Panc1 (cell line): Measurements from ENCODE around the gene SCGB1D4. TPM values are rescaled to one million over a fixed set of nuclear protein-coding genes. Genes with fewer than 3 reads are reported as not detected.

Experiments
- ATAC-seq: fragments of 200-7000 bp; cut with Tn5 transposase; 2 replicates; pipeline ENCODE4 v1.9.1; 2020; ENCODE audit warnings: mild to moderate bottlenecking, moderate library complexity
- BruUV-seq: library from RNA; stranded (reverse); fragments of 400-500 nt; replicated peaks from 2 replicates; lab custom pipeline; 2021; lab: Mats Ljungman, UMichigan
- CTCF ChIA-PET: fragments of 300-600 bp; sonication (Branson Sonifier 250); formaldehyde crosslinking; loops from one replicate; lab custom pipeline; 2022; ENCODE audit warnings: antibody characterized with exemption; lab: Charles Lee
- POLR2A ChIA-PET: fragments of 300-600 bp; sonication (Branson Sonifier 250); formaldehyde crosslinking; loops from one replicate; lab custom pipeline; 2022; ENCODE audit warnings: antibody characterized with exemption; lab: Charles Lee
- DNase-seq: peaks from one replicate; pipeline ENCODE4 v3.0.0-alpha.2; 2010; ENCODE audit warnings: low read depth, low spot score
- H3K27ac ChIP-seq: 2 replicates; pipeline ENCODE4 v1.5.1; 2011; ENCODE audit warnings: mild to moderate bottlenecking, low read length, inconsistent platforms
- H3K27me3 ChIP-seq: fragments of 200-500 bp; sonication (Bioruptor generic); 2 replicates; pipeline ENCODE4 v1.6.0; 2014; ENCODE audit warnings: low read length, inconsistent platforms; ENCODE audit not compliant: control insufficient read depth, insufficient read depth
- H3K36me3 ChIP-seq: fragments of 200-500 bp; sonication (Bioruptor generic); 2 replicates; pipeline ENCODE4 v1.5.1; 2014; ENCODE audit warnings: inconsistent platforms, mild to moderate bottlenecking, low read length, moderate library complexity; ENCODE audit not compliant: control insufficient read depth, insufficient read depth
- H3K4me1 ChIP-seq: 2 replicates; pipeline ENCODE4 v1.5.1; 2011; ENCODE audit warnings: inconsistent platforms, mild to moderate bottlenecking, low read length, moderate library complexity; ENCODE audit not compliant: control insufficient read depth, insufficient read depth
- H3K4me3 ChIP-seq, 2 experiments: 2 replicates each; pipeline ENCODE4 v1.5.1; 2011 to 2012; ENCODE audit warnings: low read depth in 2 of 2, low read length in 2 of 2, mild to moderate bottlenecking in 2 of 2, inconsistent platforms in 1 of 2, moderate library complexity in 1 of 2
- H3K9me3 ChIP-seq: fragments of 200-500 bp; sonication (Bioruptor generic); 2 replicates; pipeline ENCODE4 v1.5.1; 2014; ENCODE audit warnings: low read depth, mild to moderate bottlenecking, inconsistent platforms, low read length, moderate library complexity; ENCODE audit not compliant: control insufficient read depth, insufficient read depth
- POLR2AphosphoS5 ChIP-seq: IDR thresholded peaks from 2 replicates; pipeline ENCODE4 v1.6.1; 2012; ENCODE audit warnings: mild to moderate bottlenecking, low read depth, low read length, moderate library complexity
- TCF7L2 ChIP-seq: IDR thresholded peaks from 2 replicates; pipeline ENCODE4 v1.6.1; 2011; ENCODE audit warnings: mild to moderate bottlenecking, low read depth, low read length, inconsistent platforms
- in situ Hi-C: cut with HindIII; loops from 2 replicates; pipeline ENCODE4 v1.10.0; 2016; ENCODE audit warnings: low sequenced_read_pairs, low pct_unique_long_range_greater_than_20kb
- intact Hi-C: fragments of 100-400 bp; cut with micrococcal nuclease; formaldehyde crosslinking; loops from one replicate; pipeline ENCODE4 v1.10.0; 2022; ENCODE audit not compliant: unreplicated experiment
- total RNA-seq: library from RNA; stranded (reverse); gene quantifications from one replicate; pipeline ENCODE4 v1.2.1, GENCODE V29; 2021; ENCODE audit not compliant: unreplicated experiment
- TF ChIP-seq, protein P1 (sequence below), 2 experiments: IDR thresholded peaks; 2 replicates each; pipeline ENCODE4 v1.6.1; 2011 to 2012; ENCODE audit warnings: low read depth in 2 of 2, control low read depth in 1 of 2, low read length in 1 of 2, mild to moderate bottlenecking in 1 of 2, moderate library complexity in 1 of 2; ENCODE audit not compliant: insufficient read depth in 1 of 2
- TF ChIP-seq, protein P2 (sequence below): fragments of 450-650 bp; IDR thresholded peaks from 2 replicates; pipeline ENCODE4 v1.5.1; 2017; ENCODE audit warnings: mild to moderate bottlenecking

The SCGB1D4 gene
- total RNA-seq, 1 experiment from 2014 or later, result not detected

DNA sequence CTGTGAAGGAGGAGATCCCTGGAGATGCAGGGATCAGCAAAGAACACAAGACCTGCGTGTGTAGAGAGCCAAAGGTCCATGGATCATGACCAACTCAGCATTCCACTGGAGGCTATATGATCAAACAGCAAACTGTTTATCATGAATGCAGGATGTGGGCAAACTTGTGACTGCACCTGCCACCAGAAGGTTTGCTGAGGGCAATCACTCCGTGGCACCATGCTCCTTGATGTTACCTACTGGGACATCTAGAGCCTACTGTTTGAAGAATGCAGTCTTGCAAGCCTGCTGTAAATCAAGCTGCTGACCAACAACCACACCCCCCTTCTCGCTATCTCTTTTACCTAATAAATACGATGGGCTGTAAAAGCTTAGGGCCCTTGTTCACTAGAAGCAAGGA, 47.2 kb downstream of the SCGB1D4 start:
- Histone ChIP-seq H3K4me1 (no peaks in the 10 kb centered on the region), H3K27ac (no peak overlapping the region), H3K4me3 (no peak overlapping the region), H3K27me3 (peaks cover 4% of the 10 kb centered on the region; the same call in 1 of the 2 replicates), H3K36me3 (no peaks in the 10 kb centered on the region), H3K9me3 (no peaks in the 10 kb centered on the region; the same call in 1 of the 2 replicates)
- in situ Hi-C loops, result no loop called here
- TF ChIP-seq TCF7L2 (no peak), POLR2AphosphoS5 (no peak)
- TF ChIP-seq, protein P1, sequence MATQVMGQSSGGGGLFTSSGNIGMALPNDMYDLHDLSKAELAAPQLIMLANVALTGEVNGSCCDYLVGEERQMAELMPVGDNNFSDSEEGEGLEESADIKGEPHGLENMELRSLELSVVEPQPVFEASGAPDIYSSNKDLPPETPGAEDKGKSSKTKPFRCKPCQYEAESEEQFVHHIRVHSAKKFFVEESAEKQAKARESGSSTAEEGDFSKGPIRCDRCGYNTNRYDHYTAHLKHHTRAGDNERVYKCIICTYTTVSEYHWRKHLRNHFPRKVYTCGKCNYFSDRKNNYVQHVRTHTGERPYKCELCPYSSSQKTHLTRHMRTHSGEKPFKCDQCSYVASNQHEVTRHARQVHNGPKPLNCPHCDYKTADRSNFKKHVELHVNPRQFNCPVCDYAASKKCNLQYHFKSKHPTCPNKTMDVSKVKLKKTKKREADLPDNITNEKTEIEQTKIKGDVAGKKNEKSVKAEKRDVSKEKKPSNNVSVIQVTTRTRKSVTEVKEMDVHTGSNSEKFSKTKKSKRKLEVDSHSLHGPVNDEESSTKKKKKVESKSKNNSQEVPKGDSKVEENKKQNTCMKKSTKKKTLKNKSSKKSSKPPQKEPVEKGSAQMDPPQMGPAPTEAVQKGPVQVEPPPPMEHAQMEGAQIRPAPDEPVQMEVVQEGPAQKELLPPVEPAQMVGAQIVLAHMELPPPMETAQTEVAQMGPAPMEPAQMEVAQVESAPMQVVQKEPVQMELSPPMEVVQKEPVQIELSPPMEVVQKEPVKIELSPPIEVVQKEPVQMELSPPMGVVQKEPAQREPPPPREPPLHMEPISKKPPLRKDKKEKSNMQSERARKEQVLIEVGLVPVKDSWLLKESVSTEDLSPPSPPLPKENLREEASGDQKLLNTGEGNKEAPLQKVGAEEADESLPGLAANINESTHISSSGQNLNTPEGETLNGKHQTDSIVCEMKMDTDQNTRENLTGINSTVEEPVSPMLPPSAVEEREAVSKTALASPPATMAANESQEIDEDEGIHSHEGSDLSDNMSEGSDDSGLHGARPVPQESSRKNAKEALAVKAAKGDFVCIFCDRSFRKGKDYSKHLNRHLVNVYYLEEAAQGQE (IDR thresholded peaks at IDR 0.05; ENCODE audit: insufficient read depth in 1 of 2, low read depth in 2 of 2, low read length in 1 of 2), result no peak
- TF ChIP-seq, protein P2, sequence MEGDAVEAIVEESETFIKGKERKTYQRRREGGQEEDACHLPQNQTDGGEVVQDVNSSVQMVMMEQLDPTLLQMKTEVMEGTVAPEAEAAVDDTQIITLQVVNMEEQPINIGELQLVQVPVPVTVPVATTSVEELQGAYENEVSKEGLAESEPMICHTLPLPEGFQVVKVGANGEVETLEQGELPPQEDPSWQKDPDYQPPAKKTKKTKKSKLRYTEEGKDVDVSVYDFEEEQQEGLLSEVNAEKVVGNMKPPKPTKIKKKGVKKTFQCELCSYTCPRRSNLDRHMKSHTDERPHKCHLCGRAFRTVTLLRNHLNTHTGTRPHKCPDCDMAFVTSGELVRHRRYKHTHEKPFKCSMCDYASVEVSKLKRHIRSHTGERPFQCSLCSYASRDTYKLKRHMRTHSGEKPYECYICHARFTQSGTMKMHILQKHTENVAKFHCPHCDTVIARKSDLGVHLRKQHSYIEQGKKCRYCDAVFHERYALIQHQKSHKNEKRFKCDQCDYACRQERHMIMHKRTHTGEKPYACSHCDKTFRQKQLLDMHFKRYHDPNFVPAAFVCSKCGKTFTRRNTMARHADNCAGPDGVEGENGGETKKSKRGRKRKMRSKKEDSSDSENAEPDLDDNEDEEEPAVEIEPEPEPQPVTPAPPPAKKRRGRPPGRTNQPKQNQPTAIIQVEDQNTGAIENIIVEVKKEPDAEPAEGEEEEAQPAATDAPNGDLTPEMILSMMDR, result no peak
- BruUV-seq, result no TSS peak
- ChIA-PET CTCF (no interaction called here), POLR2A (no interaction called here)
- ATAC-seq (no peak), DNase-seq (no peak)
- intact Hi-C loops, result no loop called here

Other genes with a start within 250 kb of the SCGB1D4 start
- gene INCENP, start 175.1 kb downstream of the SCGB1D4 start, total RNA-seq, result 81.5 TPM
- gene SCGB1D1, start 108.9 kb downstream of the SCGB1D4 start, total RNA-seq, result not detected
- gene SCGB2A1, start 90.4 kb downstream of the SCGB1D4 start, total RNA-seq, result not detected
- 0.85 TPM for gene SCGB1D2, start 56.8 kb downstream of the SCGB1D4 start, total RNA-seq
- gene SCGB2A2, start 28.9 kb downstream of the SCGB1D4 start, total RNA-seq, result not detected
- gene ASRGL1, start 38.4 kb upstream of the SCGB1D4 start, total RNA-seq, result 43.2 TPM
- gene SCGB1A1, start 120.0 kb upstream of the SCGB1D4 start, total RNA-seq, result 1.1 TPM
- 844 TPM for gene AHNAK, start 247.7 kb upstream of the SCGB1D4 start, total RNA-seq